Kidney (tissue), 14 donors: Measurements from ENCODE around the gene SNCAIP. TPM values are rescaled to one million over a fixed set of nuclear protein-coding genes. Genes with fewer than 3 reads are reported as not detected.
"Not testable (repeated sequence)": the region's sequence is repeated elsewhere in the genome, so short reads cannot be mapped to it uniquely, and the experiment has no call there.

Source experiments
- DNase-seq, 5 donors: peaks; one replicate each; pipeline ENCODE4 v3.0.0-alpha.2; 2013 to 2020
- FAIRE-seq: peaks from 2 replicates; lab custom pipeline; 2012; peaks lifted over from hg19 to GRCh38; lab: Jason Lieb, UNC
- H3K27ac ChIP-seq, 2 donors: one replicate each; pipeline ENCODE4 v1.7.0; 2013; ENCODE audit warnings: low read depth in 2 of 2, low read length in 2 of 2, inconsistent platforms in 1 of 2
- H3K27me3 ChIP-seq: one replicate; pipeline ENCODE4 v1.7.1; 2013; ENCODE audit warnings: low read length, inconsistent platforms; ENCODE audit not compliant: control insufficient read depth, insufficient read depth
- H3K36me3 ChIP-seq, 3 donors: one replicate each; pipeline versions ENCODE4 v1.7.0 to v1.7.1; 2013; ENCODE audit warnings: low read length in 3 of 3, control low read depth in 1 of 3, inconsistent platforms in 1 of 3; ENCODE audit not compliant: insufficient read depth in 3 of 3, control insufficient read depth in 2 of 3
- H3K4me1 ChIP-seq, 3 donors: one replicate each; pipeline versions ENCODE4 v1.7.0 to v1.7.1; 2013; ENCODE audit warnings: low read length in 3 of 3, inconsistent platforms in 1 of 3, low read depth in 1 of 3; ENCODE audit not compliant: control insufficient read depth in 2 of 3, insufficient read depth in 2 of 3
- H3K4me3 ChIP-seq, 3 donors: one replicate each; pipeline versions ENCODE4 v1.7.0 to v1.8.1; 2013; ENCODE audit warnings: low read length in 3 of 3, control low read depth in 1 of 3, inconsistent platforms in 1 of 3
- H3K9ac ChIP-seq, 3 donors: one replicate each; pipeline versions ENCODE4 v1.7.0 to v1.7.1; 2013; ENCODE audit warnings: low read length in 3 of 3, control low read depth in 1 of 3, inconsistent platforms in 1 of 3
- H3K9me3 ChIP-seq, 3 donors: one replicate each; pipeline versions ENCODE4 v1.7.0 to v1.7.1; 2013; ENCODE audit warnings: low read length in 3 of 3, control low read depth in 1 of 3, inconsistent platforms in 1 of 3; ENCODE audit not compliant: control insufficient read depth in 2 of 3, insufficient read depth in 1 of 3
- intact Hi-C: fragments of 100-400 bp; cut with DNase I; formaldehyde crosslinking; loops from one replicate; pipeline ENCODE4 v1.11.1; 2022
- polyA plus RNA-seq: library from polyadenylated mRNA; stranded (reverse); fragments of 350-450 nt; fragmentation: Illumina TruSeq; extraction: RNeasy Lipid Tissue Mini Kit (QIAGEN cat#74804); gene quantifications from one replicate; pipeline ENCODE4 v1.2.3, GENCODE V29; 2014; ENCODE audit warnings: low read depth, low replicate concordance; ENCODE audit not compliant: insufficient read depth
- total RNA-seq: library from RNA; stranded (reverse); fragmentation: NEBNext Ultra II Directional; extraction: Animal tissue kit (Norgen Biotek cat#: 25700); gene quantifications from one replicate; pipeline ENCODE4 v1.2.1, GENCODE V29; 2021
- TF ChIP-seq, protein P1 (sequence below): IDR thresholded peaks from 3 replicates; pipeline ENCODE4 v1.5.1; 2012; ENCODE audit warnings: mild to moderate bottlenecking, moderate library complexity, borderline replicate concordance; ENCODE audit not compliant: insufficient read depth; ENCODE audit errors: extremely low read depth
- donor health status: control.
- donor health status: control.
- donor health status: control.
- donor health status: control.
- donor health status: control.
- donor health status: DM: yes; HTN: yes; CAD: no.
- donor health status: Normal renal cell carcinoma (clear cell type).

The SNCAIP gene
- total and polyA plus RNA-seq, 2 donors from 2014 or later: 0.82 to 7.8 TPM

- H3K9me3 ChIP-seq: no peaks in the 10 kb centered on the region
- no peaks in the 10 kb centered on the region for H3K36me3 ChIP-seq
- H3K27me3 ChIP-seq: no peaks in the 10 kb centered on the region
- H3K9ac ChIP-seq: no peak overlapping the region
- peaks cover 0 to 3% (median 0%) of the 10 kb centered on the region in 3 donors for H3K4me1 ChIP-seq
- FAIRE-seq (no peak), DNase-seq (no peak)
- TF ChIP-seq, protein P1, sequence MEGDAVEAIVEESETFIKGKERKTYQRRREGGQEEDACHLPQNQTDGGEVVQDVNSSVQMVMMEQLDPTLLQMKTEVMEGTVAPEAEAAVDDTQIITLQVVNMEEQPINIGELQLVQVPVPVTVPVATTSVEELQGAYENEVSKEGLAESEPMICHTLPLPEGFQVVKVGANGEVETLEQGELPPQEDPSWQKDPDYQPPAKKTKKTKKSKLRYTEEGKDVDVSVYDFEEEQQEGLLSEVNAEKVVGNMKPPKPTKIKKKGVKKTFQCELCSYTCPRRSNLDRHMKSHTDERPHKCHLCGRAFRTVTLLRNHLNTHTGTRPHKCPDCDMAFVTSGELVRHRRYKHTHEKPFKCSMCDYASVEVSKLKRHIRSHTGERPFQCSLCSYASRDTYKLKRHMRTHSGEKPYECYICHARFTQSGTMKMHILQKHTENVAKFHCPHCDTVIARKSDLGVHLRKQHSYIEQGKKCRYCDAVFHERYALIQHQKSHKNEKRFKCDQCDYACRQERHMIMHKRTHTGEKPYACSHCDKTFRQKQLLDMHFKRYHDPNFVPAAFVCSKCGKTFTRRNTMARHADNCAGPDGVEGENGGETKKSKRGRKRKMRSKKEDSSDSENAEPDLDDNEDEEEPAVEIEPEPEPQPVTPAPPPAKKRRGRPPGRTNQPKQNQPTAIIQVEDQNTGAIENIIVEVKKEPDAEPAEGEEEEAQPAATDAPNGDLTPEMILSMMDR: no peak
- H3K4me3 ChIP-seq: no peak overlapping the region
- no peak overlapping the region for H3K27ac ChIP-seq
- intact Hi-C loops: no loop called here
These were observed 168.1 kb downstream of the SNCAIP start for GRCh38 chr5:122480146-122480545.

- Histone ChIP-seq H3K27ac (no peak overlapping the region), H3K27me3 (no peaks in the 10 kb centered on the region), H3K9ac (no peak overlapping the region), H3K36me3 (no peaks in the 10 kb centered on the region), H3K9me3 (no peaks in the 10 kb centered on the region), H3K4me3 (no peak overlapping the region), H3K4me1 (peaks cover 0 to 3% (median 0%) of the 10 kb centered on the region in 3 donors)
- FAIRE-seq: no peak
- intact Hi-C loops: no loop called here
- TF ChIP-seq, protein P1: no peak
- no peak for DNase-seq
These were observed 172.1 kb downstream of the SNCAIP start for GRCh38 chr5:122484103-122484502.

- intact Hi-C loops: no loop called here
These were observed 173.2 kb downstream of the SNCAIP start for GRCh38 chr5:122485226-122485625.

DNA sequence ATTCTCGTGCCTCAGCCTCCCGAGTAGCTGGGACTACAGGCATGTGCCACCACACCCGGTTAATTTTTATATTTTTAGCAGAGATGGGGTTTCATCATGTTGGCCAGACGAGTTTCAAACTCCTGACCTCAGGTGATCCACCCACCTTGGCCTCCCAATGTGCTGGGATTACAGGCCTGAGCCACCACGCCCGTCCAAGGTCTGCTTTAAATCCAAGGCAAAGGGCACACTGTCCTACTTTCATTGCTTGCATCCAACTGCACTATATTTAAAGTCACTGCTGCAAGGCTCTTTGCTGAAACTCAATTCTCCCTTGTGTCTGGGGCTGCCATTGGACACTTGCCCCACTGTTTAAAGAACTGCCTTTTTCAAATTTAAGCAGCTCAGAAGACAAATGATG lies 174.6 kb downstream of the SNCAIP start:
- H3K27me3 ChIP-seq, FAIRE-seq, H3K9ac ChIP-seq, H3K9me3 ChIP-seq, H3K4me3 ChIP-seq, H3K27ac ChIP-seq, DNase-seq, H3K4me1 ChIP-seq, intact Hi-C loops, H3K36me3 ChIP-seq: not testable (repeated sequence)

More at GRCh38 chr5:122485226-122485625, 173.2 kb downstream of the SNCAIP start:
- H3K4me3 ChIP-seq: no peak overlapping the region
- H3K36me3 ChIP-seq: no peaks in the 10 kb centered on the region
- no peaks in the 10 kb centered on the region for H3K27me3 ChIP-seq
- H3K4me1 ChIP-seq: peaks cover 0 to under 1% (median 0%) of the 10 kb centered on the region in 3 donors
- H3K9me3 ChIP-seq: no peaks in the 10 kb centered on the region
- TF ChIP-seq, protein P1: no peak
- no peak for DNase-seq
- FAIRE-seq: no peak
- H3K27ac ChIP-seq: no peak overlapping the region
- no peak overlapping the region for H3K9ac ChIP-seq
